Smooth muscle cell (in vitro differentiated cells): ENCODE measurements around the gene ECE1. TPM values are rescaled to one million over a fixed set of nuclear protein-coding genes. Genes with fewer than 3 reads are reported as not detected.
"Not testable (repeated sequence)": the region's sequence is repeated elsewhere in the genome, so short reads cannot be mapped to it uniquely, and the experiment has no call there.

Experiments used
- DNase-seq: peaks from one replicate; lab custom pipeline; 2025; ENCODE audit not compliant: unreplicated experiment; lab: John Stamatoyannopoulos, UW
- H2AFZ ChIP-seq: fragments of 200-600 bp; sonication (generic); 2 replicates; pipeline ENCODE4 v1.6.0; 2016; ENCODE audit warnings: antibody characterized with exemption, low read depth, mild to moderate bottlenecking
- H3F3A ChIP-seq: fragments of 200-600 bp; sonication (generic); 2 replicates; pipeline ENCODE4 v1.6.0; 2017; ENCODE audit warnings: antibody characterized with exemption, low read depth
- H3K27ac ChIP-seq: fragments of 200-600 bp; sonication (generic); 2 replicates; pipeline ENCODE4 v1.5.1; 2016; ENCODE audit warnings: low read depth, mild to moderate bottlenecking
- H3K27me3 ChIP-seq: fragments of 200-600 bp; sonication (generic); 2 replicates; pipeline ENCODE4 v1.6.1; 2016; ENCODE audit warnings: low read depth, mild to moderate bottlenecking
- H3K36me3 ChIP-seq: fragments of 200-600 bp; sonication (generic); 2 replicates; pipeline ENCODE4 v1.5.1; 2016; ENCODE audit warnings: low read depth
- H3K4me1 ChIP-seq: fragments of 200-600 bp; sonication (generic); 2 replicates; pipeline ENCODE4 v1.5.1; 2016; ENCODE audit warnings: low read depth
- H3K4me2 ChIP-seq: fragments of 200-600 bp; sonication (generic); 2 replicates; pipeline ENCODE4 v1.6.0; 2016; ENCODE audit warnings: mild to moderate bottlenecking
- H3K4me3 ChIP-seq: fragments of 200-600 bp; sonication (generic); 2 replicates; pipeline ENCODE4 v1.5.1; 2016; ENCODE audit warnings: mild to moderate bottlenecking
- H3K79me2 ChIP-seq: fragments of 200-600 bp; sonication (generic); 2 replicates; pipeline ENCODE4 v1.6.0; 2016; ENCODE audit warnings: low read depth, mild to moderate bottlenecking
- H3K9ac ChIP-seq: fragments of 200-600 bp; sonication (generic); 2 replicates; pipeline ENCODE4 v1.6.0; 2016; ENCODE audit warnings: low read depth
- H3K9me3 ChIP-seq: fragments of 200-600 bp; sonication (generic); replicated peaks from 2 replicates; pipeline ENCODE4 v1.5.1; 2016; ENCODE audit warnings: low read depth
- H4K20me1 ChIP-seq: fragments of 200-600 bp; sonication (generic); 2 replicates; pipeline ENCODE4 v1.6.0; 2016; ENCODE audit warnings: low read depth
- WGBS: methylation state at CpG from one replicate; pipeline ENCODE4 v1.1.7; 2016; ENCODE audit warnings: low lambda C conversion rate; 5-methylcytosine and 5-hydroxymethylcytosine counted together
- polyA plus RNA-seq: library from polyadenylated mRNA; unstranded; fragments of >200 nt; fragmentation: Nextera tagmentation; extraction: Ambion mirVana; gene quantifications from 2 replicates; pipeline ENCODE4 v1.2.1, GENCODE V29; 2016
- total RNA-seq: library from RNA; depleted of rRNA; stranded (reverse); fragments of >200 nt; gene quantifications from 2 replicates; pipeline ENCODE4 v1.2.3, GENCODE V29; 2014
- TF ChIP-seq, protein P1 (sequence below): fragments of 200-600 bp; sonication (generic); IDR thresholded peaks from 2 replicates; pipeline ENCODE4 v1.5.1; 2017; ENCODE audit warnings: borderline replicate concordance, mild to moderate bottlenecking, antibody characterized with exemption; ENCODE audit not compliant: insufficient read depth, poor library complexity, severe bottlenecking

ECE1 gene
- total and polyA plus RNA-seq, 2 experiments from 2014 or later: 108 to 129 TPM

DNA sequence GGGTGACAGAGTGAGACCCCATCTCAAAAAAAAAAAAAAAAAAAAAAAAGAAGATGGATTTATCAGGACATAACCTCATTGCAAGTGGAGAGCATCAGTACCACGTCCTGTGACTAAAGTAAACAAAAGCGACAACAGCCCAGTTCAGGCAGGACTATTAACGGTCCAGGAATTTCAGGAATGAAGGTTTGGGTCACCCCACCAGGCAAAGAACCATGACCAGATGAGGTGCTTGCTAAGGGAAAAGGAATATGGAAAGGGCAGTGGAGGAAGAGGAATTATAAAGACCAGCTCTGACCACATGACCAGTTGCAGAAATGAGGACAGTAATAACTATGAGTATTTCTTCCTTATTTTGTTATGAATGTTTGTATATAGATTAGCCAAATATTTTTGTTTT lies 78.1 kb downstream of the ECE1 start:
- H3K4me3 ChIP-seq: no peak overlapping the region
- TF ChIP-seq, protein P1, sequence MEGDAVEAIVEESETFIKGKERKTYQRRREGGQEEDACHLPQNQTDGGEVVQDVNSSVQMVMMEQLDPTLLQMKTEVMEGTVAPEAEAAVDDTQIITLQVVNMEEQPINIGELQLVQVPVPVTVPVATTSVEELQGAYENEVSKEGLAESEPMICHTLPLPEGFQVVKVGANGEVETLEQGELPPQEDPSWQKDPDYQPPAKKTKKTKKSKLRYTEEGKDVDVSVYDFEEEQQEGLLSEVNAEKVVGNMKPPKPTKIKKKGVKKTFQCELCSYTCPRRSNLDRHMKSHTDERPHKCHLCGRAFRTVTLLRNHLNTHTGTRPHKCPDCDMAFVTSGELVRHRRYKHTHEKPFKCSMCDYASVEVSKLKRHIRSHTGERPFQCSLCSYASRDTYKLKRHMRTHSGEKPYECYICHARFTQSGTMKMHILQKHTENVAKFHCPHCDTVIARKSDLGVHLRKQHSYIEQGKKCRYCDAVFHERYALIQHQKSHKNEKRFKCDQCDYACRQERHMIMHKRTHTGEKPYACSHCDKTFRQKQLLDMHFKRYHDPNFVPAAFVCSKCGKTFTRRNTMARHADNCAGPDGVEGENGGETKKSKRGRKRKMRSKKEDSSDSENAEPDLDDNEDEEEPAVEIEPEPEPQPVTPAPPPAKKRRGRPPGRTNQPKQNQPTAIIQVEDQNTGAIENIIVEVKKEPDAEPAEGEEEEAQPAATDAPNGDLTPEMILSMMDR: no peak

DNA sequence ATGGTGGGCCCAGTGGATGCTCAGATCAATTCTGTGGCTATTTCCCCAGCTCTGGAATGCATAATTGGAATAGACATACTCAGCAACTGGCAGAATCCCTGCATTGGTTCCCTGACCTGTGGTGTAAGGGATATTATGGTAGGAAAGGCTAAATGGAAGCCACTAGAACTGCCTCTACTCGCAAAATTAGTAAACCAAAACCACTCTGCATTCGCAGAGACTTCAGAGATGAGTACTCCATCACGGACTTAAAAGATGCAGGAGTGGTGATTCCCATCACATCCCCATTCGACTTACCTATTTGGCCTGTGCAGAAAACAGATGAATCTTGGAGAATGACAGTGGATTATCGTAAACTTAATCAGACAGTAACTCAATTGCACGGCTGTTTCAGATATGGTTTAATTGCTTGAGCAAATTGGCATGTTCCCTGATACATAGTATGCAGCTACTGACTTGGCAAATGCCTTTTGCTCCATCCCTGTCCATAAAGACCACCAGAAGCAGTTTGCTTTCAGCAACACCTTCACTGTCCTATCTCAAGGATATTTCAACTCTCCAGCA lies 82.0 kb downstream of the ECE1 start:
- not testable (repeated sequence) for H3K79me2 ChIP-seq, H3K4me3 ChIP-seq, H3K36me3 ChIP-seq, H3K27ac ChIP-seq, H3K9ac ChIP-seq, H3K27me3 ChIP-seq, H3F3A ChIP-seq, H3K4me2 ChIP-seq, DNase-seq, H3K9me3 ChIP-seq, H2AFZ ChIP-seq, H3K4me1 ChIP-seq, H4K20me1 ChIP-seq
- 92% methylated on average over 6 of the region's 6 CpGs for WGBS

More for the DNA sequence above, 78.1 kb downstream of the ECE1 start:
- no peak overlapping the region for H3K9ac ChIP-seq
- no peaks in the 10 kb centered on the region for H3K4me1 ChIP-seq
- H3K79me2 ChIP-seq: no peaks in the 10 kb centered on the region
- no peak overlapping the region for H3K27ac ChIP-seq
- peaks cover 2% of the 10 kb centered on the region for H4K20me1 ChIP-seq
- 44% methylated on average over 3 of the region's 3 CpGs for WGBS
- no peaks in the 10 kb centered on the region for H3K27me3 ChIP-seq
- no peak overlapping the region for H2AFZ ChIP-seq
- no peak overlapping the region for H3K4me2 ChIP-seq
- no peak for DNase-seq
- H3K9me3 ChIP-seq: no peaks in the 10 kb centered on the region
- H3F3A ChIP-seq: no peaks in the 10 kb centered on the region
- H3K36me3 ChIP-seq: no peaks in the 10 kb centered on the region

DNA sequence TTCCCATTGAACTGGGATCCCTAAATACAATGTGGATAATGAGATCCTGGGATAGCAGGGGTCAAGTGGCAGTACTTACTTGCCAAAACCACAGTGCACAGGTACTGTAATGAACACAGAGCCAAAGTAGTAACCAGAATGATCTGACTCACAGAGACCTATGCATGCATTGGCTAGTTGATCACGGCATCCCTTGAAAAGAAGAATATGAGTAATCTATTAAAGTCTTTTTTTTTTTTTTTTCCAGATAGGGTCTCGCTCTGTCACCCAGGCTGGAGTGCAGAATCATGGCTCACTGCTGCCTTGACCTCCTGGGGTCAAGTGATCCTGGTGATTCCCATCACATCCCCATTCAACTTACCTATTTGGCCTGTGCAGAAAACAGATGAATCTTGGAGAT lies 84.1 kb downstream of the ECE1 start:
- H3K9ac ChIP-seq: no peak overlapping the region
- H3K4me1 ChIP-seq: no peaks in the 10 kb centered on the region

DNA sequence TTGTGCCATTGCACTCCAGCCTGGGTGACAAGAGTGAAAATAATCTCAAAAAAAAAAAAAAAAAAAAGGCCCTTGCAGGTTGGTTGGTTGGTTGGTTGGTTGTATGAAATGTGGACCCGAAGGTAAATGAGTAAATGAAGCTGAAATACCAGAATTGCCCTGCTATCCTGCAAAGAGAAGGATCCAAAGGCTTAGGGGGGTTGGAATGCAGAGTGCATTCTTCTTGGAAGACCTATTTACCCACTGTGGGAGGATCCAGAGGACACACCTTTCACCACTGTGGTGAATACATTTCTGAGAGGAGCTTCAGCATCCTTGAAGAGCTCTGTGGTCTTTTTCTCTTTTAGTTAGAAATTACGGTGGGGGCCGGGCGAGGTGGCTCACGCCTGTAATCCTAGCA lies 84.8 kb downstream of the ECE1 start:
- TF ChIP-seq, protein P1: no peak
- Histone ChIP-seq H3K9ac (no peak overlapping the region), H3K79me2 (no peaks in the 10 kb centered on the region), H3K4me3 (no peak overlapping the region), H3K27ac (no peak overlapping the region), H2AFZ (no peak overlapping the region), H3K4me1 (no peaks in the 10 kb centered on the region), H3K27me3 (no peaks in the 10 kb centered on the region), H3K36me3 (no peaks in the 10 kb centered on the region), H4K20me1 (no peaks in the 10 kb centered on the region), H3K4me2 (no peak overlapping the region), H3F3A (no peaks in the 10 kb centered on the region), H3K9me3 (no peaks in the 10 kb centered on the region)
- WGBS: 91% methylated on average over 5 of the region's 5 CpGs
- no peak for DNase-seq

More for the DNA sequence above, 84.1 kb downstream of the ECE1 start:
- Histone ChIP-seq H3K79me2 (no peaks in the 10 kb centered on the region), H4K20me1 (no peaks in the 10 kb centered on the region), H2AFZ (no peak overlapping the region), H3K9me3 (no peaks in the 10 kb centered on the region), H3K4me3 (no peak overlapping the region), H3F3A (no peaks in the 10 kb centered on the region), H3K36me3 (no peaks in the 10 kb centered on the region), H3K27me3 (no peaks in the 10 kb centered on the region), H3K4me2 (no peak overlapping the region), H3K27ac (no peak overlapping the region)
- DNase-seq: no peak
- TF ChIP-seq, protein P1: no peak
- 77% methylated on average over 2 of the region's 2 CpGs for WGBS
